H1 (cell line): ENCODE data around the gene NADSYN1. TPM values are rescaled to one million over a fixed set of nuclear protein-coding genes. Genes with fewer than 3 reads are reported as not detected.
A peak's percentile ranks its signal among the peaks of the same experiment; 100 is the strongest.

Experiments used
- CTCF ChIA-PET: fragments of 300-600 bp; sonication (Branson Sonifier 250); formaldehyde crosslinking; loops from one replicate; lab custom pipeline; 2021; ENCODE audit not compliant: partially characterized antibody; lab: Charles Lee
- POLR2A ChIA-PET: fragments of 300-600 bp; sonication (Branson Sonifier 250); formaldehyde crosslinking; loops from one replicate; lab custom pipeline; 2021; ENCODE audit warnings: inconsistent platforms; ENCODE audit not compliant: partially characterized antibody; lab: Charles Lee
- DNase-seq, 2 experiments: peaks; one replicate each; pipeline versions ENCODE4 v3.0.0 to v3.0.0-alpha.2; 2010 to 2022; ENCODE audit warnings: low spot score in 2 of 2, low read depth in 1 of 2, mixed read lengths in 1 of 2
- FAIRE-seq: peaks from 2 replicates; lab custom pipeline; 2011; peaks lifted over from hg19 to GRCh38; lab: Jason Lieb, UNC
- H2AFZ ChIP-seq: 2 replicates; pipeline ENCODE4 v1.8.1; 2012; ENCODE audit warnings: low read length, inconsistent platforms
- H2AK5ac ChIP-seq: 2 replicates; pipeline ENCODE4 v1.6.1; 2013; ENCODE audit warnings: low read depth, low read length
- H2BK120ac ChIP-seq: replicated peaks from 2 replicates; pipeline ENCODE3; 2013; ENCODE audit warnings: low read depth, low read length, inconsistent platforms
- H2BK12ac ChIP-seq: 2 replicates; pipeline ENCODE4 v1.6.1; 2013; ENCODE audit warnings: low read depth, low read length
- H2BK15ac ChIP-seq: 2 replicates; pipeline ENCODE4 v1.6.1; 2013; ENCODE audit warnings: low read length
- H2BK20ac ChIP-seq: 2 replicates; pipeline ENCODE4 v1.6.1; 2013; ENCODE audit warnings: low read length
- H2BK5ac ChIP-seq: 2 replicates; pipeline ENCODE4 v1.6.1; 2013; ENCODE audit warnings: low read depth, low read length
- H3K14ac ChIP-seq: 2 replicates; pipeline ENCODE4 v1.6.1; 2013; ENCODE audit warnings: inconsistent platforms; ENCODE audit not compliant: insufficient read length
- H3K18ac ChIP-seq: 2 replicates; pipeline ENCODE4 v1.6.1; 2013; ENCODE audit warnings: low read length; ENCODE audit errors: extremely low read depth
- H3K23ac ChIP-seq: 2 replicates; pipeline ENCODE4 v1.6.1; 2013; ENCODE audit warnings: inconsistent platforms; ENCODE audit not compliant: insufficient read length
- H3K23me2 ChIP-seq: 2 replicates; pipeline ENCODE4 v1.6.1; 2013; ENCODE audit warnings: low read depth, low read length
- H3K27ac ChIP-seq: 2 replicates; pipeline ENCODE4 v1.6.1; 2011; ENCODE audit warnings: low read depth, low read length, inconsistent platforms
- H3K27me3 ChIP-seq, 4 experiments: replicated peaks in 1 of 4; 1 replicate in 1 of 4; 2 replicates in 3 of 4; pipeline versions ENCODE4 v1.6.1 to v1.8.1; 2011 to 2013; ENCODE audit warnings: low read length in 3 of 4, mild to moderate bottlenecking in 3 of 4, inconsistent platforms in 2 of 4, mixed read lengths in 2 of 4, moderate library complexity in 1 of 4; ENCODE audit not compliant: control insufficient read depth in 3 of 4, insufficient read depth in 3 of 4; ENCODE audit errors: extremely low read depth in 1 of 4
- H3K36me3 ChIP-seq, 4 experiments: 2 replicates each; pipeline versions ENCODE4 v1.6.1 to v1.8.1; 2011 to 2013; ENCODE audit warnings: mild to moderate bottlenecking in 4 of 4, low read length in 3 of 4, moderate library complexity in 2 of 4, control low read depth in 1 of 4, inconsistent platforms in 1 of 4; ENCODE audit not compliant: insufficient read depth in 4 of 4, control insufficient read depth in 2 of 4
- H3K4ac ChIP-seq: replicated peaks from 2 replicates; pipeline ENCODE3; 2013; ENCODE audit warnings: low read length, low read depth, mixed read lengths, inconsistent platforms; ENCODE audit not compliant: insufficient read length
- H3K4me1 ChIP-seq, 4 experiments: replicated peaks in 1 of 4; 1 replicate in 1 of 4; 2 replicates in 3 of 4; pipeline versions ENCODE4 v1.6.1 to v1.8.1; 2011 to 2013; ENCODE audit warnings: low read length in 3 of 4, inconsistent platforms in 2 of 4, mixed read lengths in 1 of 4; ENCODE audit not compliant: insufficient read depth in 4 of 4, control insufficient read depth in 3 of 4
- H3K4me2 ChIP-seq, 2 experiments: 2 replicates each; pipeline versions ENCODE4 v1.6.1 to v1.8.1; 2011 to 2013; ENCODE audit warnings: low read depth in 2 of 2, low read length in 2 of 2, control low read depth in 1 of 2, inconsistent platforms in 1 of 2, mild to moderate bottlenecking in 1 of 2; ENCODE audit not compliant: insufficient read depth in 1 of 2
- H3K4me3 ChIP-seq, 4 experiments: fragments of 200-600, 300-600 bp in 1 of 4; sonication (generic), shearing (Covaris generic), sonication (Bioruptor Twin) in 1 of 4; 2 replicates each; pipeline versions ENCODE4 v1.5.1 to v1.8.1; 2011 to 2016; ENCODE audit warnings: low read length in 4 of 4, low read depth in 3 of 4, control low read depth in 2 of 4, inconsistent platforms in 2 of 4, mild to moderate bottlenecking in 2 of 4, mixed read lengths in 1 of 4, moderate library complexity in 1 of 4; ENCODE audit not compliant: insufficient read depth in 2 of 4; ENCODE audit errors: extremely low read depth in 1 of 4
- H3K56ac ChIP-seq: replicated peaks from 2 replicates; pipeline ENCODE3; 2013; ENCODE audit warnings: low read depth, mild to moderate bottlenecking, mixed read lengths, low read length, inconsistent platforms; ENCODE audit not compliant: insufficient read length
- H3K79me1 ChIP-seq: 2 replicates; pipeline ENCODE4 v1.6.1; 2013; ENCODE audit warnings: low read depth, low read length, control low read depth
- H3K79me2 ChIP-seq, 2 experiments: 2 replicates each; pipeline versions ENCODE4 v1.6.1 to v1.8.1; 2012 to 2013; ENCODE audit warnings: low read length in 2 of 2, mild to moderate bottlenecking in 2 of 2, inconsistent platforms in 1 of 2; ENCODE audit not compliant: insufficient read depth in 2 of 2, control insufficient read depth in 1 of 2
- H3K9ac ChIP-seq, 4 experiments: replicated peaks in 1 of 4; 1 replicate in 1 of 4; 2 replicates in 3 of 4; pipeline versions ENCODE4 v1.6.1 to v1.8.1; 2011 to 2013; ENCODE audit warnings: low read depth in 3 of 4, low read length in 3 of 4, control low read depth in 2 of 4, mild to moderate bottlenecking in 2 of 4, moderate library complexity in 2 of 4, inconsistent platforms in 1 of 4; ENCODE audit errors: extremely low read depth in 1 of 4
- H3K9me3 ChIP-seq, 2 experiments: 2 replicates each; pipeline versions ENCODE4 v1.6.1 to v1.8.1; 2012 to 2013; ENCODE audit warnings: mild to moderate bottlenecking in 2 of 2, moderate library complexity in 2 of 2, control low read depth in 1 of 2, inconsistent platforms in 1 of 2, low read depth in 1 of 2, low read length in 1 of 2, mixed read lengths in 1 of 2; ENCODE audit not compliant: insufficient read depth in 2 of 2
- H4K20me1 ChIP-seq, 2 experiments: replicated peaks in 1 of 2; 2 replicates each; pipeline versions ENCODE3 to v1.8.1; 2011 to 2013; ENCODE audit warnings: inconsistent platforms in 2 of 2, low read length in 2 of 2, mild to moderate bottlenecking in 1 of 2; ENCODE audit not compliant: insufficient read depth in 2 of 2, control insufficient read depth in 1 of 2
- H4K5ac ChIP-seq: 2 replicates; pipeline ENCODE4 v1.6.1; 2013; ENCODE audit warnings: low read length, low read depth, mixed read lengths, inconsistent platforms; ENCODE audit not compliant: insufficient read length
- H4K8ac ChIP-seq: 2 replicates; pipeline ENCODE4 v1.8.0; 2013; ENCODE audit warnings: mild to moderate bottlenecking, moderate library complexity, low read length, inconsistent platforms; ENCODE audit not compliant: insufficient read depth; ENCODE audit errors: extremely low read depth
- H4K91ac ChIP-seq: replicated peaks from 2 replicates; pipeline ENCODE3; 2013; ENCODE audit warnings: low read length, mixed read lengths, inconsistent platforms; ENCODE audit not compliant: insufficient read length
- ASH2L ChIP-seq: fragments of 200-600, 300-600 bp; sonication (generic); IDR thresholded peaks from one replicate; pipeline ENCODE4 v1.7.1; 2017; ENCODE audit warnings: low read length
- RXRA ChIP-seq: IDR thresholded peaks from 2 replicates; pipeline ENCODE4 v1.6.1; 2011; ENCODE audit warnings: low read depth, mild to moderate bottlenecking, low read length, moderate library complexity; ENCODE audit not compliant: insufficient read depth
- SIN3A ChIP-seq, 2 experiments: IDR thresholded peaks in 1 of 2; conservative IDR thresholded peaks in 1 of 2; 2 replicates each; pipeline ENCODE4 v1.6.1; 2011 to 2012; ENCODE audit warnings: low read length in 2 of 2, improper control_type of control experiment in 1 of 2, low read depth in 1 of 2, mild to moderate bottlenecking in 1 of 2
- WGBS, 2 experiments: shearing (Covaris generic) in 1 of 2; methylation state at CpG; one replicate each; pipeline versions ENCODE4 v1.1.6 to v1.1.7; 2013 to 2015; ENCODE audit warnings: low lambda C conversion rate in 2 of 2, mixed read lengths in 2 of 2, inconsistent platforms in 1 of 2, low coverage in 1 of 2, missing lambda C conversion rate in 1 of 2; ENCODE audit not compliant: insufficient replicate concordance in 2 of 2, insufficient coverage in 1 of 2, insufficient read length in 1 of 2; ENCODE audit errors: extremely low coverage in 1 of 2, missing lambda C conversion rate in 1 of 2; 5-methylcytosine and 5-hydroxymethylcytosine counted together
- polyA plus RNA-seq, 7 experiments: library from polyadenylated mRNA; depleted of rRNA in 3 of 7; stranded (reverse) in 5 of 7; unstranded in 2 of 7; fragments of >200 nt in 5 of 7; fragments of 200-250 nt in 2 of 7; gene quantifications; 1 replicate in 5 of 7; 2 replicates in 1 of 7; 4 replicates in 1 of 7; pipeline versions ENCODE4 v1.2.1 to v1.2.3, GENCODE V29; 2011 to 2013; ENCODE audit warnings: missing spikeins in 2 of 7, mixed read lengths in 2 of 7
- total RNA-seq: library from RNA; stranded (reverse); fragmentation: NEBNext Ultra II Directional; extraction: Animal tissue kit (Norgen Biotek cat#: 25700); gene quantifications from 2 replicates; pipeline ENCODE4 v1.2.1, GENCODE V29; 2021

NADSYN1 gene
- total and polyA plus RNA-seq, 2 of the 8 experiments (the other 6 are each of a cell fraction or from before 2014, with no cell fraction given), result 38.3 to 38.6 TPM

DNA sequence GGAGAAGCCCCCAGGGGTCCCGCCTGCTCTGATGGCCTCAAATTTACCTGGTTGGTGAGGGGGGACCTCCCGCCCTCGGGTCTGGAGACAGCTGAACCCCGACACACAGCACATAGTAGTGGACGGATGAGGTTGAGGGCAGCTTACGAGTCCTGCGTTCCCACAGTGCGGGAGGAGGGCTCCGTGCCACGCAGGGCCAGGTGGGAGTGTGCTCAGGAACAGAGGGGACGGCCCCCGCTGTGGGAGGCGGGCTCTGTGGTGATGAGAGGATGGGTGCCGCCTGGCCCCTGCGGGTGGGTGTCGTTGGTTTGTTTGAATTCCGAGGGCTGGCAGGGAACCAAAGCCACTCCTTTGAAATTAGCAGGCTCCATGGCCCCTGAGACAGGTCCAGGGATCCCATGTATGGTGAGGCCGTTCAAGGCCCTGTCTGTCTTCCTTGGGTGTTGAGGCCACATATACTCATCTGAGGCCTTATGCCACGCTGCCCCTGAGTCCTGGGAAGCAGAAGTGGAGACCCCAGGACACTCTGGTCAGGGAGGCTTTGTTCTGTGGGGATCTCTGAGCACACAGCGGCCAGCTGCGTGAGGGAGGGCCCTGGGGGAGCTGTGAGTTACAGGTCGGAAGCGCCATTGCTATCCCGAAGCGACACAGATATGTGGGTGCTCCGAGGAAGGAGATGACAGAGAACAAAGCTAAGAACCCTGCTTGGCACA lies 21.9 kb downstream of the NADSYN1 start:
- Histone ChIP-seq H4K8ac (no peak overlapping the region), H3K9ac (0 out of 7 replicates have a peak overlapping the region, but pooled peaks of 1 of the 4 experiments have one; percentile 13), H2AFZ (no peak overlapping the region), H3K23me2 (no peaks in the 10 kb centered on the region), H3K9me3 (no peaks in the 10 kb centered on the region), H3K79me1 (no peaks in the 10 kb centered on the region), H3K27me3 (no peaks in the 10 kb centered on the region), H4K20me1 (peaks cover 6 to 15% of the 10 kb centered on the region in 2 experiments), H2AK5ac (no peak overlapping the region), H3K14ac (no peak overlapping the region), H2BK15ac (no peak overlapping the region), H2BK120ac (no peak overlapping the region), H3K4me2 (no peak overlapping the region), H3K4ac (no peak overlapping the region), H3K23ac (no peak overlapping the region), H3K27ac (no peak overlapping the region), H3K36me3 (peaks cover 0 to 22% (median 14%) of the 10 kb centered on the region in 4 experiments; a peak in 7 of 8 replicates), H4K91ac (no peak overlapping the region), H3K18ac (no peak overlapping the region), H3K4me1 (peaks cover 0 to 9% (median 4%) of the 10 kb centered on the region in 4 experiments; a peak in 6 of 7 replicates), H3K56ac (no peak overlapping the region), H2BK20ac (no peak overlapping the region), H2BK12ac (no peak overlapping the region), H2BK5ac (no peak overlapping the region), H3K79me2 (no peaks in the 10 kb centered on the region), H3K4me3 (no peak overlapping the region), H4K5ac (no peak overlapping the region)
- ChIA-PET POLR2A (no interaction called here), CTCF (interaction anchor here (0.7 to 1.2 kb wide), 2 partner anchors 13 to 21 kb away, joined by 3 read pairs; no protein-coding TSS in a partner anchor)
- FAIRE-seq (no peak), DNase-seq (no peak)
- TF ChIP-seq RXRA, result no peak
- TF ChIP-seq SIN3A (conservative IDR thresholded peaks at IDR 0.05 in 1 of 2, IDR thresholded peaks at IDR 0.05 in 1 of 2; ENCODE audit: low read depth in 1 of 2, low read length in 2 of 2), result no peak
- TF ChIP-seq ASH2L, result no peak
- WGBS, 2 experiments, result 95% methylated on average over 22 of the region's 26 CpGs; no CpG with 5 or more reads in 1 of the 2 experiments
